ENCODE measurements around the gene HSPA12B. TPM values are rescaled to one million over a fixed set of nuclear protein-coding genes. Genes with fewer than 3 reads are reported as not detected.

HSPA12B gene
- total and polyA plus RNA-seq, 2 of the 13 experiments (the other 11 are each of a cell fraction or from before 2014, with no cell fraction given), result 0.01 TPM; not detected in 1

DNA sequence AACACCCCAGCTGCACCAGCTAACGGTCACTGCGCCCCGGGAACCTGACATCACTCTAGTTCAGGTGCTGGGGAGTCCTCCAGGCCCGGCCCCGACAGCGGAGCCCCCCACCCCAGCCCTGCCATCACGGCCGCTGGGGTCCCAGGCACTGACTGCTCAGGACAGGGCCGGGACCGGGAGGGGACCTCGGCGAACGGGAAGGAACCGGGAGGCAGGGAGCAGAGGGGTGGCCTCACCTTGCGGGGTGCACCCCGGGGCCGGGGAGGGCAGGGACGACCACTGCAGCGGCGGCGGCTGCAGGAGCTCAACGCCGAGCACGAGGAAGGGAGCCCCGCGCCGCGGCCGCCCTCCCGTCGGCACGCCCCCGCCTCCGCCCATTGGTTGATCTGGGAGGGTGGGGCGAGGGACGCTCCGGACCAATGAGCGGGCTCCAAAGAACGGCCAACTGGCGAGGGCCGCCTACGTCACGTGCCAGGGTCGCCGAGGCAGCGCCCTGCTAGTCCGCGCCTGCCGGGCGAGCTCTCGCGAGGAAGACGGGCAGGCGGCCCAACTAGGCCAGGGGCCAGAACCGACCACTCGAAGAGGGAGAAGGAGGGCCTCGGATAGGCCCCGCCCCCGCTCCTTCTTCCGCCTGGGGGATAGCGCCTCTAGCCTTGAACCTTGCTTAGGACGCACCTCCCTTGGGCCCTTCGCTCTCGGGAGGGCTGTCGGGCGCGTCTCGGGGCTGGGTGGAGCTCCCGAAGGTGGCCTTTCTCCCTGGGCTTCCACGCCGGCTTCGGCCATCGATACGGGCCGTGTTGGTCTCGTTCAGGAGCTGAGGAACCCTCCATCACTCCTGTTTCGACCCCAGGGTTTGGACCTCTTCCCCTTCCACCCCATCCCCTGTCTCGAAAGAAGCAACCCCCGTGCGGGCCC is 35.2 kb downstream of the HSPA12B start, which contains the start of gene ADISSP (continued):
- TF ChIP-seq ZNF296 (CRISPR knock-in tag; conservative IDR thresholded peaks at IDR 0.05) (peak; percentile 63; the same call in 1 of the 2 replicates), ZBTB7B (CRISPR knock-in tag; IDR thresholded peaks at IDR 0.05) (peak; percentile 95), BORCS8-MEF2B (CRISPR knock-in tag; IDR thresholded peaks at IDR 0.05) (peak; percentile 97; the same call in 1 of the 2 replicates), ATF1 (CRISPR knock-in tag; IDR thresholded peaks at IDR 0.05) (no peak), ZNF256 (CRISPR knock-in tag; conservative IDR thresholded peaks at IDR 0.05) (peak; percentile 77; the same call in 1 of the 2 replicates), CREB1 (IDR thresholded peaks at IDR 0.05) (peak; percentile 94), CREB1 (CRISPR knock-in tag; IDR thresholded peaks at IDR 0.05) (no peak), GMEB2 (CRISPR knock-in tag; IDR thresholded peaks at IDR 0.05; ENCODE audit: low read depth) (no peak; the same call in 1 of the 2 replicates), ZNF607 (CRISPR knock-in tag; IDR thresholded peaks at IDR 0.05; ENCODE audit: borderline replicate concordance) (peak; percentile 92), ZNF329 (CRISPR knock-in tag; IDR thresholded peaks at IDR 0.05; ENCODE audit: low read depth) (peak; percentile 73; the same call in 1 of the 2 replicates), ELF3 (CRISPR knock-in tag; IDR thresholded peaks at IDR 0.05) (peak; percentile 62), ZNF776 (CRISPR knock-in tag; IDR thresholded peaks at IDR 0.05) (peak; percentile 98), SAFB2 (CRISPR knock-in tag; IDR thresholded peaks at IDR 0.05; ENCODE audit: borderline replicate concordance, low read depth) (no peak; the same call in 1 of the 2 replicates), ZNF660 (CRISPR knock-in tag; IDR thresholded peaks at IDR 0.05; ENCODE audit: borderline replicate concordance, low read depth) (peak; percentile 96), ZNF709 (CRISPR knock-in tag; IDR thresholded peaks at IDR 0.05) (peak; percentile 98)
- TF ChIP-seq, protein P1, sequence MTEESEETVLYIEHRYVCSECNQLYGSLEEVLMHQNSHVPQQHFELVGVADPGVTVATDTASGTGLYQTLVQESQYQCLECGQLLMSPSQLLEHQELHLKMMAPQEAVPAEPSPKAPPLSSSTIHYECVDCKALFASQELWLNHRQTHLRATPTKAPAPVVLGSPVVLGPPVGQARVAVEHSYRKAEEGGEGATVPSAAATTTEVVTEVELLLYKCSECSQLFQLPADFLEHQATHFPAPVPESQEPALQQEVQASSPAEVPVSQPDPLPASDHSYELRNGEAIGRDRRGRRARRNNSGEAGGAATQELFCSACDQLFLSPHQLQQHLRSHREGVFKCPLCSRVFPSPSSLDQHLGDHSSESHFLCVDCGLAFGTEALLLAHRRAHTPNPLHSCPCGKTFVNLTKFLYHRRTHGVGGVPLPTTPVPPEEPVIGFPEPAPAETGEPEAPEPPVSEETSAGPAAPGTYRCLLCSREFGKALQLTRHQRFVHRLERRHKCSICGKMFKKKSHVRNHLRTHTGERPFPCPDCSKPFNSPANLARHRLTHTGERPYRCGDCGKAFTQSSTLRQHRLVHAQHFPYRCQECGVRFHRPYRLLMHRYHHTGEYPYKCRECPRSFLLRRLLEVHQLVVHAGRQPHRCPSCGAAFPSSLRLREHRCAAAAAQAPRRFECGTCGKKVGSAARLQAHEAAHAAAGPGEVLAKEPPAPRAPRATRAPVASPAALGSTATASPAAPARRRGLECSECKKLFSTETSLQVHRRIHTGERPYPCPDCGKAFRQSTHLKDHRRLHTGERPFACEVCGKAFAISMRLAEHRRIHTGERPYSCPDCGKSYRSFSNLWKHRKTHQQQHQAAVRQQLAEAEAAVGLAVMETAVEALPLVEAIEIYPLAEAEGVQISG (CRISPR knock-in tag; IDR thresholded peaks at IDR 0.05), result peak; percentile 71; the same call in 1 of the 2 replicates
- TF ChIP-seq, protein P2, sequence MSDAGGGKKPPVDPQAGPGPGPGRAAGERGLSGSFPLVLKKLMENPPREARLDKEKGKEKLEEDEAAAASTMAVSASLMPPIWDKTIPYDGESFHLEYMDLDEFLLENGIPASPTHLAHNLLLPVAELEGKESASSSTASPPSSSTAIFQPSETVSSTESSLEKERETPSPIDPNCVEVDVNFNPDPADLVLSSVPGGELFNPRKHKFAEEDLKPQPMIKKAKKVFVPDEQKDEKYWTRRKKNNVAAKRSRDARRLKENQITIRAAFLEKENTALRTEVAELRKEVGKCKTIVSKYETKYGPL (CRISPR knock-in tag; IDR thresholded peaks at IDR 0.05), result 0 out of 2 replicates have a peak, but pooled peaks have one; percentile 53
- TF ChIP-seq, protein P3, sequence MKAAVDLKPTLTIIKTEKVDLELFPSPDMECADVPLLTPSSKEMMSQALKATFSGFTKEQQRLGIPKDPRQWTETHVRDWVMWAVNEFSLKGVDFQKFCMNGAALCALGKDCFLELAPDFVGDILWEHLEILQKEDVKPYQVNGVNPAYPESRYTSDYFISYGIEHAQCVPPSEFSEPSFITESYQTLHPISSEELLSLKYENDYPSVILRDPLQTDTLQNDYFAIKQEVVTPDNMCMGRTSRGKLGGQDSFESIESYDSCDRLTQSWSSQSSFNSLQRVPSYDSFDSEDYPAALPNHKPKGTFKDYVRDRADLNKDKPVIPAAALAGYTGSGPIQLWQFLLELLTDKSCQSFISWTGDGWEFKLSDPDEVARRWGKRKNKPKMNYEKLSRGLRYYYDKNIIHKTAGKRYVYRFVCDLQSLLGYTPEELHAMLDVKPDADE (CRISPR knock-in tag; IDR thresholded peaks at IDR 0.05), result peak; percentile 71; the same call in 1 of the 2 replicates
- TF ChIP-seq, protein P4, sequence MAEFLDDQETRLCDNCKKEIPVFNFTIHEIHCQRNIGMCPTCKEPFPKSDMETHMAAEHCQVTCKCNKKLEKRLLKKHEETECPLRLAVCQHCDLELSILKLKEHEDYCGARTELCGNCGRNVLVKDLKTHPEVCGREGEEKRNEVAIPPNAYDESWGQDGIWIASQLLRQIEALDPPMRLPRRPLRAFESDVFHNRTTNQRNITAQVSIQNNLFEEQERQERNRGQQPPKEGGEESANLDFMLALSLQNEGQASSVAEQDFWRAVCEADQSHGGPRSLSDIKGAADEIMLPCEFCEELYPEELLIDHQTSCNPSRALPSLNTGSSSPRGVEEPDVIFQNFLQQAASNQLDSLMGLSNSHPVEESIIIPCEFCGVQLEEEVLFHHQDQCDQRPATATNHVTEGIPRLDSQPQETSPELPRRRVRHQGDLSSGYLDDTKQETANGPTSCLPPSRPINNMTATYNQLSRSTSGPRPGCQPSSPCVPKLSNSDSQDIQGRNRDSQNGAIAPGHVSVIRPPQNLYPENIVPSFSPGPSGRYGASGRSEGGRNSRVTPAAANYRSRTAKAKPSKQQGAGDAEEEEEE (CRISPR knock-in tag; IDR thresholded peaks at IDR 0.05; ENCODE audit: borderline replicate concordance), result peak; percentile 57; the same call in 1 of the 2 replicates

Measured in HepG2 (cell line).